ENCODE results near the gene ZIC4. TPM values are rescaled to one million over a fixed set of nuclear protein-coding genes. Genes with fewer than 3 reads are reported as not detected.
A peak's percentile ranks its signal among the peaks of the same experiment; 100 is the strongest.

Gene ZIC4
- not detected for total RNA-seq (2013)
- not detected for polyA plus RNA-seq
- not detected in 2 replicates for polyA minus RNA-seq
- 0 to 1.8 (median 0.05) reads per million in 11 experiments for total RNA-seq

- Histone ChIP-seq H3K9me3 (replicated peaks in 1 of 2; ENCODE audit: control insufficient read depth in 1 of 2, insufficient read depth in 1 of 2, low read length in 2 of 2) (peaks cover 29 to 87% of the 10 kb centered on the region in 2 donors), H3K27ac (ENCODE audit: low read depth in 1 of 2, low read length in 2 of 2) (no peak within 1 kb of the TSS), H3K9ac (ENCODE audit: insufficient read depth, low read length, poor library complexity, severe bottlenecking) (no peak within 1 kb of the TSS), H3K27me3 (ENCODE audit: control insufficient read depth in 2 of 2, insufficient read depth in 2 of 2, low read length in 2 of 2) (peaks cover 76 to 98% of the 10 kb centered on the region in 2 donors), H3K4me3 (replicated peaks in 1 of 3; ENCODE audit: low read depth in 2 of 3, low read length in 3 of 3) (no peak within 1 kb of the TSS), H3K79me2 (ENCODE audit: insufficient read depth, low read length) (no peaks in the 10 kb centered on the region), H3K4me2 (replicated peaks; ENCODE audit: extremely low read depth, low read length, poor library complexity, severe bottlenecking) (no peak within 1 kb of the TSS), H4K20me1 (ENCODE audit: insufficient read depth, low read length) (no peaks in the 10 kb centered on the region), H3K4me1 (ENCODE audit: control insufficient read depth in 1 of 2, insufficient read depth in 2 of 2, low read length in 2 of 2) (peaks cover 0 to 10% of the 10 kb centered on the region in 2 donors), H3K36me3 (replicated peaks in 1 of 2; ENCODE audit: control insufficient read depth in 1 of 2, insufficient read depth in 2 of 2, low read length in 2 of 2) (no peaks in the 10 kb centered on the region), H2AFZ (ENCODE audit: insufficient read depth, low read depth, low read length, poor library complexity, severe bottlenecking) (no peak within 1 kb of the TSS)
- TF ChIP-seq CTCF (IDR thresholded peaks at IDR 0.05) = no peak
- Mint-ChIP-seq H3K27ac (peak within 1 kb of the TSS in 1 of 7 donors; percentile 42), H3K36me3 (peaks cover 18 to 33% of the 10 kb centered on the region in 2 donors), H3K27me3 (ENCODE audit: low read depth in 3 of 3) (peaks cover 90 to 96% (median 95%) of the 10 kb centered on the region in 3 donors), H3K9me3 (peaks cover 28 to 79% (median 70%) of the 10 kb centered on the region in 7 donors), H3K4me3 (peak within 1 kb of the TSS in 1 of 2 donors; percentile 73), H3K4me1 (peaks cover 16% of the 10 kb centered on the region)
- intact Hi-C loops (cut with micrococcal nuclease) = no loop called here
- 0% methylated on average over 3 of the region's 25 CpGs for WGBS (ENCODE audit: insufficient coverage)
- no peak for DNase-seq
Observed at GRCh38 chr3:147406028-147406931, at the start of gene ZIC4. TSS of gene ZIC4 (minus strand) at chr3:147406543. CDS start at chr3:147402797, 3,746 bp downstream.

DNA sequence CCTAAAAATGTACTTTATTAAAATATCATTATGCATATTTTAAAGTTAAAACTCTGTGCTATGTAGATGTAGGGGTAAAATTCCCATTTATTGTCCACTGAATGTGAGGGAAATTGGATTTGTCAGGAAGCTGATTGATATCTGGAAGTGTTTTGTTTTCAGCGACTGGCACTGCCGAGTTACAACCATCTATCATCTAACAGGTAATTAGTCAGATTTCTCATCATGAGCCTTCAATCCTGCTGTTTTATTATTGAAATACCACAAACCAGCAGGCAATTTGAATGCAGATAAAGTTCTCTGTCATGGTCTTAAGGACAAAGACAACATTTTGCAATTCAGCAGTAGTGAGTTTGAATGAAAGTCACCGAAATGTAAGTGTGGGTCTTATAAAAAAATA is 43.3 kb upstream of the ZIC4 start:
- Mint-ChIP-seq H3K9me3 (peaks cover 0 to 2% (median 0%) of the 10 kb centered on the region in 7 donors), H3K4me3 (no peak overlapping the region), H3K4me1 (no peaks in the 10 kb centered on the region), H3K27me3 (ENCODE audit: low read depth in 3 of 3) (no peaks in the 10 kb centered on the region), H3K36me3 (no peaks in the 10 kb centered on the region), H3K27ac (no peak overlapping the region)
- H3K36me3 ChIP-seq (replicated peaks in 1 of 2; ENCODE audit: control insufficient read depth in 1 of 2, insufficient read depth in 2 of 2, low read length in 2 of 2) = no peaks in the 10 kb centered on the region
- DNase-seq = no peak
- no peak overlapping the region for H2AFZ ChIP-seq (ENCODE audit: insufficient read depth, low read depth, low read length, poor library complexity, severe bottlenecking)
- no peaks in the 10 kb centered on the region for H3K27me3 ChIP-seq (ENCODE audit: control insufficient read depth in 2 of 2, insufficient read depth in 2 of 2, low read length in 2 of 2)
- no peak for TF ChIP-seq CTCF (IDR thresholded peaks at IDR 0.05)
- H3K79me2 ChIP-seq (ENCODE audit: insufficient read depth, low read length) = no peaks in the 10 kb centered on the region
- WGBS (ENCODE audit: insufficient coverage) = no CpG with 5 or more reads among the region's 3 CpGs
- intact Hi-C loops (cut with micrococcal nuclease) = no loop called here
- H3K4me1 ChIP-seq (ENCODE audit: control insufficient read depth in 1 of 2, insufficient read depth in 2 of 2, low read length in 2 of 2) = no peaks in the 10 kb centered on the region
- H3K4me3 ChIP-seq (replicated peaks in 1 of 3; ENCODE audit: low read depth in 2 of 3, low read length in 3 of 3) = no peak overlapping the region
- H4K20me1 ChIP-seq (ENCODE audit: insufficient read depth, low read length) = no peaks in the 10 kb centered on the region
- no peak overlapping the region for H3K9ac ChIP-seq (ENCODE audit: insufficient read depth, low read length, poor library complexity, severe bottlenecking)
- H3K9me3 ChIP-seq (replicated peaks in 1 of 2; ENCODE audit: control insufficient read depth in 1 of 2, insufficient read depth in 1 of 2, low read length in 2 of 2) = no peaks in the 10 kb centered on the region
- H3K27ac ChIP-seq (ENCODE audit: low read depth in 1 of 2, low read length in 2 of 2) = no peak overlapping the region
- no peak overlapping the region for H3K4me2 ChIP-seq (replicated peaks; ENCODE audit: extremely low read depth, low read length, poor library complexity, severe bottlenecking)

Measured in CD14-positive monocyte (primary cell).